ENCODE measurements around the gene BDKRB2.

Gene BDKRB2

DNA sequence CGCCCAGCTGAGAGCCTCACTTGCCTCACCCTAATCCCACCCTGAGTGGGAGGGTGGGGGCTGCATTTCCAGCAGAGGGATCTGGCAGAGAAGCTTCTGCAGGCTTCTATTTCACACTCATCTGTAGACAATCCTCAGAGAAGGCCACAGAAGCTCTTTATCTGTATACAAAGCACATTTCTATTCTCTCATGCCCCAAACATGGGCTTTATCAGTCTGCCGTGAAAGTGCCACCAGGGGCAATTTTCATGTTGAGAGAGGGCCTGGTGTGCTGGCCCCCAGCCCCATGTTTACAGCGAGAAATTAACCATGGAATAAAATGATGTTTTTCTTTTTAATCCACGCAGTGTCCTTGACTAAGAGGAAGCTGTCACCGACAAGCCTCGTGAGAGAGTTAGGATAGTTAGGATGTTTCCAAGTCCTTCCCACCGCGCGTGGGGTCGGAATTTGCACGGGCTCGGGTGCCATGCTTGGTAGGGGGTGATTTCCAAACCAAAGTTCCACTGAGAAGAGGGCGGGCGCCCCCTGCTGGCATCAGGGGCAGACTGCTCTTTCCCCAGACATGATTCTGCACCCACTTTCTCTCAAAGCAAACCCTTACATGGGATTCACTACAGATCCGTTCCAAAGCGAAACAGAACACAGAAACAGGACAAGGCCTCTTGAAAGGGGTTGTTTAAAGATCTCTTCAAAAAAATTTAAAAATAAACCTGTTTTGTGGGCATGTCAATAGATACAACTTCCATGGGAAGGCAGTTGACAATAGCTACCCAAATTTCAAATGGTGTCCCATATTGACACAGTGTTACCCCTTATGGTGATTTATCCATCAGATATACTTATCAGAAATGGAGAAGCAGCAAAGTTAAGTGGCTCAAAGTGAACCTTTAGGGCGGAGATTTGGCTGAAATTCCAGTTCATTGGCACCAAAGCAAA, 70.8 kb downstream of the BDKRB2 start:
- no peak for DNase-seq

DNA sequence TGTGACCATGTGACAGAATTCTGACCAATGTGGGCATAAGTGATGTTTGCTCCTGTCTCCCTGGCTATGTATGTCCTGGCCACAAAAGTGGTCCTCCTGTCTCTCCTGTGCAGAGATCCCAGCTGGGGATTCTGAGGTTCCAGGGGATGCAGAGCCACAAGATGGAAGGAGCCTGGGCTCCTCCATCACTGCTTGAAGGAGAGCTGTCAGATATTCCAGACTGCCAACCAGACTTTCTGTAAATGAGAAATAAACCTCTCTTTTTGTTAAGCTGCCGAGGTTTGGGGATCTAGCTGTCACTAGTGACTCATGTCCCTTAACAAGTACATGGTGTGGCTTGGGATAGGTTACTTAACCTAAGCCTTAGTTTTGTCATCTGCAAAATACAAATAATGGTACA, 73.3 kb downstream of the BDKRB2 start:
- no peak for DNase-seq

DNA sequence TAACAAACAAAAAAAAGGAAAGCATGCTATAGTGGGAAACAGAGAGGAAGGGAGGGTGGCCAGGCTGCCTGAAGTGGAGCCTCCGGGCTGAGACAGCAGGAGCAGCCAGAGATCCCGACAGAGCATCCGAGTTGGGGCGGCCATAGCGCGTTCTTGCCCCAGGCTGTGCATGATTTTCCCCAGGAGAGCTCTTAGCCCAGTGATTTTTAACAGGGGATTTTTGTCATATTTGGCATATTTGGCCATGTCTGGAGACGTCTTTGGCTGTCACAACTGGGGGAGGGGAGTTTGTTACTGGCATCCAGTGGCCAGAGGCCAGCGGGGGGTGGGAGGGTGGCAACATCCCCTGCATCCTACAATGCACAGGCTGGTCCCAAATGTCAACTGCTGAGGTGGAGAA, 74.9 kb downstream of the BDKRB2 start:
- DNase-seq = no peak

DNA sequence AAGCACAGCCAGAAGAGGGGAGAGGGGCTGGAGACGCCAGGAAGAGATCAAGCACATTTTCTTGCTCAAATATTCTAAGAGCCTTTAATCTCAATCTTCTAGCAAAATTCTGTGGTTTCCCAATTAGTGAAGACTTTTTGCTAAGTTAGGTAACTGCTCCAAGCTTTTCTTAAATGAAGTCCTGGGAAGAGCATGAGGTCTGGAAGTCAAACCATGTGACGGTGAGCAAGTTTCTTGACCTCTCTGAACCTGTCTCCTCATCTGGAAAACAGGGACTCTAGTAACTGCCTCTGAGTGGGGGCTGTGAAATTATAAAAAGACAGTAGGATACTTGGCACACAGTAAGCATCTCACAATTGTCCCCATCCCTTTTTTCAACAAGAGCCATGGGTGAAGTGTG, 75.5 kb downstream of the BDKRB2 start:
- DNase-seq = no peak

DNA sequence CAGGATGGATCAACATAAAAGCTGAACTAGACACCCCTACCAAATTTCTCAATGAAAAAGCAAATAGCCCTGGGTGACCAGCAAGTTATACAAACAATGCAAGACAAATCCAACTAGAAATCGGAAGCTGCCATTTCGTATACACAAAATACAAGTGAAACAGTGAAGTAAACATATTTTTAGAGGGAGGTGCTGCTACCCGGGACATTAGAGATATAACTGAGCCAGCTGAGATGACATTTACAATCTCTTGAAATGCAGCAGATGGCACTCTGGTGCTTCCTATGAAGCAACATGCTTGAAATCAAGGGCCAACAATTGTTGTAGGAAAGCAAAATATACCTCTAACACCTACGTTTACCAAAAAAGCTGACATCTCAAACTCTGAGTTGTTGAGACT, 76.8 kb downstream of the BDKRB2 start:
- no peak for DNase-seq

DNA sequence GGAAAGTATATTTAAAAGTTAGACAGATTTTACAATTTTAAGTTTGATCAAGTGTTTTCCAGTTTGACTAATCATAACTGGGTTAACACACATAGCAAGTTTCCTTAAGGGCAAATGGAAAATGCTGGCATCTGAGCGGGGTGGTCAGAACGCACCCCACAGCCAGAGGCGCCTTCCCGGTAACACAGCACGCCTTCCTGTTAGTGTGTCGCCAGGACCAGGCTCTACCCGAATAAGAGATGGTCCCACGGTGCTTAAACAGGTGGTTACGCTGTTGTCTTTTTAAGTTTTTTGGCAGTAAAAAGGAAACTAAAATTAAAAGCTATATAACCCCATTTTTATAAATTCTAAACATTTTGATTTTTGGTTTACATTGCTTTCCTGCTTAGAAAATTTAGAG, 79.4 kb downstream of the BDKRB2 start:
- DNase-seq = no peak

DNA sequence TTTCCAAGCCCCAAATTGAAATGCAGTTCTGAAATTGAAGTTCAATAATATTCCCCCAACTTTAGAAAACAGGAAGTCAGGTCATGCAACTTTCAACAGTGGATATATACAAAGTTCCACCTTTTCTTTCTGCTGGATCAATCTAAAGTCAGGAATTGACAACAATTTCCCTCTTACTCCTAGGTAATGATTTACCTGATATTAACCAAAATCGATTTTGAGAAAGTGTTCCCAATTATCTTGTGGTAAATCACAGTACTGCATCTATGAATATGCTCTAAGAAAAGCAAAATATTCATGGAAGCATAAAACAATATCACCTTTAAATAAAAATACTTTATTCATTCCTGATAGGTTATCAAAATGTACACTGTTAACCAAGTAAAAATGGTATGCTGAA, 79.8 kb downstream of the BDKRB2 start:
- no peak for DNase-seq

DNA sequence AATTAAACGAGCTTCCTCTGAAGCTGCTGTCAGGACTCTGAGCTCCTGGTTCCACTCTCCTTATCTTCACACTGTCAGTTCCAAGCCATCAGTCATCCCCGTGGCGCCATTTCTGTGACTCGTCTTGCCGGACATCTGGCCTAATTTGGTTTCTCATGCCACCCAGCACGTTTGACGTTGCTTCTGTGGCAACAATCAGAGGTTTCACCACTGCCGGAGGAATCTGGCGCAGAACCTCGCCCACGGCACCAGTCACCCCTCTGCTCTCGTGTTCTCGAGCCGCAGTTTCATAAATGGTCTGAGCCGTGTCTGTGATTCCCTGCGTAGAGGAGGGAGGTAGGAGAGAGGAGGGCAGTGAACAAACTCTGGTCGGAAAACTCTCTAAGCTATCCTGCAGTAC, 81.0 kb downstream of the BDKRB2 start:
- DNase-seq = no peak

DNA sequence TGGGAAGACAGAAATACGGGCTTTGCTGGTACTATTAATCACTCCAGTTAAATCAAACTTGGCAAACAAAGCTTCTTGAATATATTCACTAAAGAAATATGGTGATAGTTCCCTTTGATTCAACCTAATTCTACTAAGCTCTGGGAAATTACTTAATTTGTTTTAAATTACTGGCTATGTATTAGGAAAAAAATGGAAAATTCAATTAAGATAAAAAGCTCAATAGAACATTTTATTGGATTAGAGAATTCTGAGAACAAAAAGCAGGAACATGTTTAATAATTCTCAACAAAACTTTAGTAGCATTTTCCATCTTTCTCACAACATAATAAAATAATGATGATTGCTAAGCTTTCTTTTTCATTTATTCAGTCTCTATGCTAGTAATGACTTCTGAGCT, 81.6 kb downstream of the BDKRB2 start:
- no peak for DNase-seq

DNA sequence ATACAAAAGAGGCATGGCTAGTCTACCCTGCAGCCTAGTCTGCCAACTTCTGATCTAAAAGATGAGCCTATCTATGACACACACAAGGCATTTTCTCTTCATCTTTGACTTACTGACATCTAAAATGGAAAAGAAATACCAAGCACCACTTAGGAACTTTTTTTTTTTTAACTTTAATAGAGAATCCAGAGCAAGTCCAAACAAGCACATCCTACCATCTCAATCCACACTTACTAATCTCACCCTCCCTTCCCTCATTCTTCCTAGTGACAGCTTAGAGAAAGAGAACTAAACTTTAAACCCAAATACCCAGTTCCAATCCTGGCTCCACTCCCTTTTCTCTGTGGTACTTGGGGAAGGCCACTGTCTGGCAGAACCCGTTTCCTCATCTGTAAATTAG, 83.2 kb downstream of the BDKRB2 start:
- no peak for DNase-seq

Data from 8988T (cell line).